Endodermal cell (in vitro differentiated cells): Measurements from ENCODE around the gene RALGPS1. TPM values are rescaled to one million over a fixed set of nuclear protein-coding genes. Genes with fewer than 3 reads are reported as not detected.

Experiments used
- DNase-seq: peaks from one replicate; pipeline ENCODE4 v3.0.0-alpha.2; 2017
- H3K27ac ChIP-seq: 2 replicates; pipeline ENCODE4 v1.5.1; 2013; ENCODE audit warnings: mild to moderate bottlenecking, low read depth, low read length, moderate library complexity
- H3K27me3 ChIP-seq: 2 replicates; pipeline ENCODE4 v1.6.1; 2013; ENCODE audit warnings: mild to moderate bottlenecking, low read length, moderate library complexity; ENCODE audit not compliant: insufficient read depth, control insufficient read depth, poor library complexity, severe bottlenecking
- H3K36me3 ChIP-seq: 2 replicates; pipeline ENCODE4 v1.7.0; 2013; ENCODE audit warnings: mild to moderate bottlenecking, low read length, moderate library complexity; ENCODE audit not compliant: control insufficient read depth, insufficient read depth
- H3K4me1 ChIP-seq: one replicate; pipeline ENCODE4 v1.7.0; 2013; ENCODE audit warnings: low read length; ENCODE audit not compliant: control insufficient read depth, insufficient read depth
- H3K4me3 ChIP-seq: 2 replicates; pipeline ENCODE4 v1.5.1; 2013; ENCODE audit warnings: mild to moderate bottlenecking, low read length, moderate library complexity
- H3K9ac ChIP-seq: 2 replicates; pipeline ENCODE4 v1.6.1; 2013; ENCODE audit warnings: mild to moderate bottlenecking, low read length, moderate library complexity; ENCODE audit not compliant: poor library complexity, severe bottlenecking; ENCODE audit errors: extremely low read depth
- H3K9me3 ChIP-seq: 2 replicates; pipeline ENCODE4 v1.6.1; 2013; ENCODE audit warnings: mild to moderate bottlenecking, low read length, moderate library complexity; ENCODE audit not compliant: control insufficient read depth
- H3K27ac Mint-ChIP-seq: 2 replicates; pipeline ENCODE4 v1.8.0; 2020; ENCODE audit warnings: mixed read lengths
- H3K27me3 Mint-ChIP-seq: 2 replicates; pipeline ENCODE4 v1.8.0; 2021; ENCODE audit warnings: mild to moderate bottlenecking, mixed read lengths; ENCODE audit not compliant: insufficient read depth
- H3K36me3 Mint-ChIP-seq: 2 replicates; pipeline ENCODE4 v1.8.0; 2020; ENCODE audit warnings: low read depth, mixed read lengths
- H3K4me1 Mint-ChIP-seq: 2 replicates; pipeline ENCODE4 v1.8.0; 2020; ENCODE audit warnings: mixed read lengths
- H3K4me3 Mint-ChIP-seq: 2 replicates; pipeline ENCODE4 v1.8.0; 2020; ENCODE audit warnings: mild to moderate bottlenecking, moderate library complexity, mixed read lengths
- H3K9me3 Mint-ChIP-seq: 2 replicates; pipeline ENCODE4 v1.8.0; 2020; ENCODE audit warnings: mild to moderate bottlenecking, mixed read lengths
- CTCF ChIP-seq: fragments of 200-600 bp; sonication (generic); conservative IDR thresholded peaks from 2 replicates; pipeline ENCODE4 v1.5.0; 2021; ENCODE audit warnings: antibody characterized with exemption, mild to moderate bottlenecking
- WGBS, 2 experiments: methylation state at CpG; one replicate each; pipeline versions ENCODE4 v1.1.5 to v1.1.7; 2013; ENCODE audit warnings: missing lambda C conversion rate in 2 of 2, mixed read lengths in 1 of 2; ENCODE audit not compliant: insufficient coverage in 1 of 2, insufficient read length in 1 of 2; 5-methylcytosine and 5-hydroxymethylcytosine counted together
- total RNA-seq, 2 donors: library from RNA; stranded (reverse); fragmentation: NEBNext Ultra II Directional in 1 of 2; extraction: Animal tissue kit (Norgen Biotek cat#: 25700) in 1 of 2; gene quantifications; 2 replicates in 1 of 2; 3 replicates in 1 of 2; pipeline ENCODE4 v1.2.1, GENCODE V29; 2021

Gene RALGPS1
- total RNA-seq, 2 donors from 2014 or later = 23.3 to 25.0 TPM

- no peak for DNase-seq
- peaks cover 8% of the 10 kb centered on the region for H3K4me1 ChIP-seq
- WGBS, 2 experiments = 86 to 93% methylated on average over 3 of the region's 3 CpGs
- H3K9ac ChIP-seq = no peak overlapping the region
- no peak overlapping the region for H3K4me3 ChIP-seq
- no peak for TF ChIP-seq CTCF
- H3K36me3 Mint-ChIP-seq = no peaks in the 10 kb centered on the region
- H3K9me3 ChIP-seq = no peaks in the 10 kb centered on the region
- H3K27ac Mint-ChIP-seq = no peak overlapping the region
- no peaks in the 10 kb centered on the region for H3K27me3 ChIP-seq
- peaks cover 10% of the 10 kb centered on the region for H3K4me1 Mint-ChIP-seq
- no peaks in the 10 kb centered on the region for H3K9me3 Mint-ChIP-seq
- no peaks in the 10 kb centered on the region for H3K27me3 Mint-ChIP-seq
- peak overlapping the region; percentile 24 for H3K27ac ChIP-seq
- no peaks in the 10 kb centered on the region for H3K36me3 ChIP-seq
- H3K4me3 Mint-ChIP-seq = no peak overlapping the region
Measured at GRCh38 chr9:127004946-127005769, 90.6 kb downstream of the RALGPS1 start.

- DNase-seq = no peak
- WGBS, 2 experiments = 94 to 95% methylated on average over 5 of the region's 5 CpGs
- no peaks in the 10 kb centered on the region for H3K36me3 Mint-ChIP-seq
- no peak overlapping the region for H3K4me3 Mint-ChIP-seq
- no peaks in the 10 kb centered on the region for H3K27me3 Mint-ChIP-seq
- H3K27me3 ChIP-seq = no peaks in the 10 kb centered on the region
- peaks cover 8% of the 10 kb centered on the region for H3K4me1 ChIP-seq
- no peaks in the 10 kb centered on the region for H3K9me3 ChIP-seq
- peak overlapping the region; percentile 24 for H3K27ac ChIP-seq
- no peak overlapping the region for H3K4me3 ChIP-seq
- no peaks in the 10 kb centered on the region for H3K9me3 Mint-ChIP-seq
- H3K27ac Mint-ChIP-seq = no peak overlapping the region
- H3K36me3 ChIP-seq = no peaks in the 10 kb centered on the region
- peaks cover 10% of the 10 kb centered on the region for H3K4me1 Mint-ChIP-seq
- H3K9ac ChIP-seq = no peak overlapping the region
- no peak for TF ChIP-seq CTCF
Measured at GRCh38 chr9:127005770-127006314, 91.3 kb downstream of the RALGPS1 start.

GRCh38 chr9:127007638-127008037, 93.1 kb downstream of the RALGPS1 start:
- Mint-ChIP-seq H3K4me3 (no peak overlapping the region), H3K4me1 (peaks cover 10% of the 10 kb centered on the region), H3K27me3 (no peaks in the 10 kb centered on the region), H3K9me3 (no peaks in the 10 kb centered on the region), H3K27ac (no peak overlapping the region), H3K36me3 (no peaks in the 10 kb centered on the region)
- 84 to 85% methylated on average over 6 of the region's 6 CpGs for WGBS, 2 experiments
- TF ChIP-seq CTCF = no peak
- no peaks in the 10 kb centered on the region for H3K36me3 ChIP-seq
- H3K9me3 ChIP-seq = no peaks in the 10 kb centered on the region
- no peak overlapping the region for H3K27ac ChIP-seq
- no peak overlapping the region for H3K9ac ChIP-seq
- DNase-seq = peak; percentile 47
- H3K4me3 ChIP-seq = no peak overlapping the region
- H3K4me1 ChIP-seq = peaks cover 8% of the 10 kb centered on the region
- no peaks in the 10 kb centered on the region for H3K27me3 ChIP-seq
